K562 (cell line): Measurements from ENCODE around the gene AGPAT3. TPM values are rescaled to one million over a fixed set of nuclear protein-coding genes. Genes with fewer than 3 reads are reported as not detected.

Experiments
- ERF ChIP-seq: fragments of 450-650 bp; formaldehyde crosslinking; IDR thresholded peaks from 2 replicates; pipeline ENCODE4 v1.4.0; 2020; ENCODE audit warnings: mild to moderate bottlenecking, mixed read lengths
- KAT2B ChIP-seq: IDR thresholded peaks from one replicate; pipeline ENCODE4 v1.6.1; 2012; ENCODE audit warnings: low read depth, mild to moderate bottlenecking, control low read depth, inconsistent platforms, low read length, moderate library complexity
- L3MBTL2 ChIP-seq: fragments of 450-650 bp; IDR thresholded peaks from 2 replicates; pipeline ENCODE4 v1.6.1; 2016; ENCODE audit warnings: mild to moderate bottlenecking, moderate library complexity
- MEIS2 ChIP-seq: fragments of 450-650 bp; IDR thresholded peaks from 2 replicates; pipeline ENCODE4 v1.6.1; 2014; ENCODE audit warnings: mild to moderate bottlenecking; ENCODE audit not compliant: partially characterized antibody
- MTA1 ChIP-seq: fragments of 450-650 bp; IDR thresholded peaks from 2 replicates; pipeline ENCODE4 v1.6.1; 2017; ENCODE audit warnings: borderline replicate concordance
- TBL1XR1 ChIP-seq, 2 experiments: IDR thresholded peaks; 2 replicates each; pipeline ENCODE4 v1.6.1; 2012; ENCODE audit warnings: improper control_type of control experiment in 2 of 2, low read length in 2 of 2, mild to moderate bottlenecking in 1 of 2
- ZNF436 ChIP-seq: fragments of 250-450, 450-650 bp; sonication (Bioruptor Pico); formaldehyde crosslinking; IDR thresholded peaks from 2 replicates; pipeline ENCODE4 v1.7.0; 2020; ENCODE audit warnings: mild to moderate bottlenecking
- ZNF785 ChIP-seq: fragments of 250-450 bp; sonication (Bioruptor Pico); IDR thresholded peaks from 2 replicates; pipeline ENCODE4 v1.4.0; 2020; ENCODE audit warnings: mild to moderate bottlenecking
- polyA plus RNA-seq, 8 experiments: library from polyadenylated mRNA; depleted of rRNA in 4 of 8; stranded (reverse) in 5 of 8; unstranded in 3 of 8; fragments of >200 nt; fragmentation: Nextera tagmentation in 2 of 8; fragmentation: Illumina TruSeq in 1 of 8; extraction: Ambion mirVana in 2 of 8; extraction: Trizol in 1 of 8; gene quantifications; 2 replicates each; pipeline versions ENCODE4 v1.2.1 to v1.2.3, GENCODE V29; 2011 to 2014; ENCODE audit warnings: inconsistent platforms in 1 of 8, missing spikeins in 1 of 8
- total RNA-seq, 7 experiments: library from RNA; depleted of rRNA in 6 of 7; stranded (reverse); fragments of >200 nt in 6 of 7; fragmentation: Illumina TruSeq in 2 of 7; extraction: Trizol in 2 of 7; gene quantifications; 2 replicates each; pipeline versions ENCODE4 v1.2.1 to v1.2.3, GENCODE V29; 2011 to 2021; ENCODE audit warnings: low replicate concordance in 1 of 7
- TF ChIP-seq, protein P1 (sequence below): fragments of 450-650 bp; formaldehyde crosslinking; conservative IDR thresholded peaks from 2 replicates; pipeline ENCODE4 v1.4.0; 2022; ENCODE audit warnings: mild to moderate bottlenecking, missing genetic modification characterization
- TF ChIP-seq, protein P2 (sequence below): fragments of 250-450 bp; sonication (Bioruptor Pico); IDR thresholded peaks from 2 replicates; pipeline ENCODE4 v1.5.1; 2021; ENCODE audit warnings: mild to moderate bottlenecking
- TF ChIP-seq, protein P3 (sequence below): fragments of 250-450 bp; sonication (Bioruptor Pico); IDR thresholded peaks from 2 replicates; pipeline ENCODE4 v1.4.0; 2020
- TF ChIP-seq, protein P4 (sequence below): fragments of 250-450 bp; sonication (Bioruptor Pico); IDR thresholded peaks from 2 replicates; pipeline ENCODE4 v1.5.0; 2022; ENCODE audit warnings: mild to moderate bottlenecking
- TF ChIP-seq, protein P5 (sequence below): fragments of 450-650 bp; formaldehyde crosslinking; IDR thresholded peaks from 2 replicates; pipeline ENCODE4 v1.4.0; 2022; ENCODE audit warnings: mild to moderate bottlenecking, moderate library complexity
- TF ChIP-seq, protein P6 (sequence below): fragments of 250-450 bp; sonication (Bioruptor Pico); IDR thresholded peaks from 2 replicates; pipeline ENCODE4 v1.9.0; 2021; ENCODE audit warnings: mild to moderate bottlenecking

AGPAT3 gene
- total and polyA plus RNA-seq, 9 of the 15 experiments (the other 6 are each of a cell fraction or from before 2014, with no cell fraction given): 1.5 to 88.4 (median 35.7) TPM

DNA sequence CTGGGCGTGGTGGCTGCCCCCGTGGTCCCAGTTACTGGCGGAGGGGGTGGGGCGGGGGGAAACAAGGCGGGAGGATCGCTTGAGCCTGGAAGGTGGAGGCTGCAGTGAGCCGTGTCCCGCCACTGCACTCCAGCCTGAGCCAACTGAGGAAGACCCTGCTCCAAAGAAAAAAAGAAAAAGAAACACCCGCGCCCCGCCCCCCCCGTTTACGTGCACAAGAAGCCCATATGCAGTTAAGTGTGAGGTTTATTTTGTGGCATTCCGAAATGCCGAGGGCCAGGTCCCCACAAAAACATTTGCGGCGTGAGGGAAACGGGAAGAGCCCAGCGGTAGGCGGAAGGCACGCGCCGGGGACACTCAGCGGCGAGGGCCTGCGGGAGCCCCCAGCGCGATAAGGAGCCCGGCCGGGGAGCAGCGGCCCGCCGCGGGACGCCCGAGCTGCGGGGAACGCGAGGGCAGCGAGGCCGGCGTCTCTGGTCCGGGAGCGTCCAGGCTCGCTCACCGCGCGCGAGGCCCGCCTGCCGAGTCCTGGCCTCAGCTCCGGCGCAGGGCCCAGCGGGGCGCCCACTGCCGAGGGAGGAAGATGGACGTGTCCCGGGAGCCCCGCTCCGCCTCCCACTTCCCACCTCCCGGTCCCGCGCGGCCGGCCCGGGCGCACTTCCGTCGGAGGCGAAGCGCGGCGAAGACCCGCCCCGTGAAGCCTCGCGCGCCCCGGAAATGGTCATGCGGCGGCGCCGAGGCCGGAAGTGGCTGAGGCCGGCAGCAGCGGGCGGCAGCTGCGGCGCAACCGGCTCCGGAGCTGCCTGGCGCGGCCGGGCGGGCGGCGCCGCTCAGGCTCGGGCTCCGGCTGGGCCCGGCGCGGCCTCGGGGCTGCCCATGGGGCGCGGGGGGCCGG, 146.8 kb downstream of the AGPAT3 start, which contains the start of gene TRAPPC10 (continued):
- TF ChIP-seq, protein P1, sequence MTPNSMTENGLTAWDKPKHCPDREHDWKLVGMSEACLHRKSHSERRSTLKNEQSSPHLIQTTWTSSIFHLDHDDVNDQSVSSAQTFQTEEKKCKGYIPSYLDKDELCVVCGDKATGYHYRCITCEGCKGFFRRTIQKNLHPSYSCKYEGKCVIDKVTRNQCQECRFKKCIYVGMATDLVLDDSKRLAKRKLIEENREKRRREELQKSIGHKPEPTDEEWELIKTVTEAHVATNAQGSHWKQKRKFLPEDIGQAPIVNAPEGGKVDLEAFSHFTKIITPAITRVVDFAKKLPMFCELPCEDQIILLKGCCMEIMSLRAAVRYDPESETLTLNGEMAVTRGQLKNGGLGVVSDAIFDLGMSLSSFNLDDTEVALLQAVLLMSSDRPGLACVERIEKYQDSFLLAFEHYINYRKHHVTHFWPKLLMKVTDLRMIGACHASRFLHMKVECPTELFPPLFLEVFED (CRISPR knock-in tag): no peak
- TF ChIP-seq, protein P2, sequence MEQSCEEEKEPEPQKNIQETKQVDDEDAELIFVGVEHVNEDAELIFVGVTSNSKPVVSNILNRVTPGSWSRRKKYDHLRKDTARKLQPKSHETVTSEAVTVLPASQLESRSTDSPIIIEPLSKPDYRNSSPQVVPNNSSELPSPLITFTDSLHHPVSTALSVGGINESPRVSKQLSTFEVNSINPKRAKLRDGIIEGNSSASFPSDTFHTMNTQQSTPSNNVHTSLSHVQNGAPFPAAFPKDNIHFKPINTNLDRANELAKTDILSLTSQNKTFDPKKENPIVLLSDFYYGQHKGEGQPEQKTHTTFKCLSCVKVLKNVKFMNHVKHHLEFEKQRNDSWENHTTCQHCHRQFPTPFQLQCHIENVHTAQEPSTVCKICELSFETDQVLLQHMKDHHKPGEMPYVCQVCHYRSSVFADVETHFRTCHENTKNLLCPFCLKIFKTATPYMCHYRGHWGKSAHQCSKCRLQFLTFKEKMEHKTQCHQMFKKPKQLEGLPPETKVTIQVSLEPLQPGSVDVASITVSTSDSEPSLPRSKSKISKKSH: no peak
- TF ChIP-seq, protein P3, sequence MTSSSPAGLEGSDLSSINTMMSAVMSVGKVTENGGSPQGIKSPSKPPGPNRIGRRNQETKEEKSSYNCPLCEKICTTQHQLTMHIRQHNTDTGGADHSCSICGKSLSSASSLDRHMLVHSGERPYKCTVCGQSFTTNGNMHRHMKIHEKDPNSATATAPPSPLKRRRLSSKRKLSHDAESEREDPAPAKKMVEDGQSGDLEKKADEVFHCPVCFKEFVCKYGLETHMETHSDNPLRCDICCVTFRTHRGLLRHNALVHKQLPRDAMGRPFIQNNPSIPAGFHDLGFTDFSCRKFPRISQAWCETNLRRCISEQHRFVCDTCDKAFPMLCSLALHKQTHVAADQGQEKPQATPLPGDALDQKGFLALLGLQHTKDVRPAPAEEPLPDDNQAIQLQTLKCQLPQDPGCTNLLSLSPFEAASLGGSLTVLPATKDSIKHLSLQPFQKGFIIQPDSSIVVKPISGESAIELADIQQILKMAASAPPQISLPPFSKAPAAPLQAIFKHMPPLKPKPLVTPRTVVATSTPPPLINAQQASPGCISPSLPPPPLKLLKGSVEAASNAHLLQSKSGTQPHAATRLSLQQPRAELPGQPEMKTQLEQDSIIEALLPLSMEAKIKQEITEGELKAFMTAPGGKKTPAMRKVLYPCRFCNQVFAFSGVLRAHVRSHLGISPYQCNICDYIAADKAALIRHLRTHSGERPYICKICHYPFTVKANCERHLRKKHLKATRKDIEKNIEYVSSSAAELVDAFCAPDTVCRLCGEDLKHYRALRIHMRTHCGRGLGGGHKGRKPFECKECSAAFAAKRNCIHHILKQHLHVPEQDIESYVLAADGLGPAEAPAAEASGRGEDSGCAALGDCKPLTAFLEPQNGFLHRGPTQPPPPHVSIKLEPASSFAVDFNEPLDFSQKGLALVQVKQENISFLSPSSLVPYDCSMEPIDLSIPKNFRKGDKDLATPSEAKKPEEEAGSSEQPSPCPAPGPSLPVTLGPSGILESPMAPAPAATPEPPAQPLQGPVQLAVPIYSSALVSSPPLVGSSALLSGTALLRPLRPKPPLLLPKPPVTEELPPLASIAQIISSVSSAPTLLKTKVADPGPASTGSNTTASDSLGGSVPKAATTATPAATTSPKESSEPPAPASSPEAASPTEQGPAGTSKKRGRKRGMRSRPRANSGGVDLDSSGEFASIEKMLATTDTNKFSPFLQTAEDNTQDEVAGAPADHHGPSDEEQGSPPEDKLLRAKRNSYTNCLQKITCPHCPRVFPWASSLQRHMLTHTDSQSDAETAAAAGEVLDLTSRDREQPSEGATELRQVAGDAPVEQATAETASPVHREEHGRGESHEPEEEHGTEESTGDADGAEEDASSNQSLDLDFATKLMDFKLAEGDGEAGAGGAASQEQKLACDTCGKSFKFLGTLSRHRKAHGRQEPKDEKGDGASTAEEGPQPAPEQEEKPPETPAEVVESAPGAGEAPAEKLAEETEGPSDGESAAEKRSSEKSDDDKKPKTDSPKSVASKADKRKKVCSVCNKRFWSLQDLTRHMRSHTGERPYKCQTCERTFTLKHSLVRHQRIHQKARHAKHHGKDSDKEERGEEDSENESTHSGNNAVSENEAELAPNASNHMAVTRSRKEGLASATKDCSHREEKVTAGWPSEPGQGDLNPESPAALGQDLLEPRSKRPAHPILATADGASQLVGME (CRISPR knock-in tag): peak; percentile 57; the same call in 1 of the 2 replicates
- TF ChIP-seq, protein P4, sequence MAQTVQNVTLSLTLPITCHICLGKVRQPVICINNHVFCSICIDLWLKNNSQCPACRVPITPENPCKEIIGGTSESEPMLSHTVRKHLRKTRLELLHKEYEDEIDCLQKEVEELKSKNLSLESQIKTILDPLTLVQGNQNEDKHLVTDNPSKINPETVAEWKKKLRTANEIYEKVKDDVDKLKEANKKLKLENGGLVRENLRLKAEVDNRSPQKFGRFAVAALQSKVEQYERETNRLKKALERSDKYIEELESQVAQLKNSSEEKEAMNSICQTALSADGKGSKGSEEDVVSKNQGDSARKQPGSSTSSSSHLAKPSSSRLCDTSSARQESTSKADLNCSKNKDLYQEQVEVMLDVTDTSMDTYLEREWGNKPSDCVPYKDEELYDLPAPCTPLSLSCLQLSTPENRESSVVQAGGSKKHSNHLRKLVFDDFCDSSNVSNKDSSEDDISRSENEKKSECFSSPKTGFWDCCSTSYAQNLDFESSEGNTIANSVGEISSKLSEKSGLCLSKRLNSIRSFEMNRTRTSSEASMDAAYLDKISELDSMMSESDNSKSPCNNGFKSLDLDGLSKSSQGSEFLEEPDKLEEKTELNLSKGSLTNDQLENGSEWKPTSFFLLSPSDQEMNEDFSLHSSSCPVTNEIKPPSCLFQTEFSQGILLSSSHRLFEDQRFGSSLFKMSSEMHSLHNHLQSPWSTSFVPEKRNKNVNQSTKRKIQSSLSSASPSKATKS (CRISPR knock-in tag): no peak
- no peak for TF ChIP-seq KAT2B
- peak; percentile 56; the same call in 1 of the 2 replicates for TF ChIP-seq ZNF436
- no peak for TF ChIP-seq MEIS2
- TF ChIP-seq, protein P5, sequence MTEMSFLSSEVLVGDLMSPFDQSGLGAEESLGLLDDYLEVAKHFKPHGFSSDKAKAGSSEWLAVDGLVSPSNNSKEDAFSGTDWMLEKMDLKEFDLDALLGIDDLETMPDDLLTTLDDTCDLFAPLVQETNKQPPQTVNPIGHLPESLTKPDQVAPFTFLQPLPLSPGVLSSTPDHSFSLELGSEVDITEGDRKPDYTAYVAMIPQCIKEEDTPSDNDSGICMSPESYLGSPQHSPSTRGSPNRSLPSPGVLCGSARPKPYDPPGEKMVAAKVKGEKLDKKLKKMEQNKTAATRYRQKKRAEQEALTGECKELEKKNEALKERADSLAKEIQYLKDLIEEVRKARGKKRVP (CRISPR knock-in tag): peak; percentile 70; the same call in 1 of the 2 replicates
- TF ChIP-seq MTA1: peak; percentile 93
- TF ChIP-seq, protein P6, sequence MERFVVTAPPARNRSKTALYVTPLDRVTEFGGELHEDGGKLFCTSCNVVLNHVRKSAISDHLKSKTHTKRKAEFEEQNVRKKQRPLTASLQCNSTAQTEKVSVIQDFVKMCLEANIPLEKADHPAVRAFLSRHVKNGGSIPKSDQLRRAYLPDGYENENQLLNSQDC (CRISPR knock-in tag): peak; percentile 16; the same call in 1 of the 2 replicates
- no peak for TF ChIP-seq ZNF785 (CRISPR knock-in tag)
- peak; percentile 87 for TF ChIP-seq ERF
- TF ChIP-seq L3MBTL2: peak; percentile 97
- peak in 1 of 2 experiments; percentile 21; a peak in 1 of 4 replicates for TF ChIP-seq TBL1XR1 (IDR thresholded peaks at IDR 0.05; ENCODE audit: low read length in 2 of 2)
